IPS-20b (cell line): ENCODE data around the gene WDR86.
A peak's percentile ranks its signal among the peaks of the same experiment; 100 is the strongest.

Experiments used
- H3K27ac ChIP-seq: one replicate; pipeline ENCODE4 v1.5.1; 2013; ENCODE audit warnings: low read length
- H3K27me3 ChIP-seq: 2 replicates; pipeline ENCODE4 v1.6.1; 2013; ENCODE audit warnings: mild to moderate bottlenecking, low read length, inconsistent platforms; ENCODE audit not compliant: insufficient read depth
- H3K36me3 ChIP-seq: 2 replicates; pipeline ENCODE4 v1.6.1; 2013; ENCODE audit warnings: low read depth, mild to moderate bottlenecking, inconsistent platforms, low read length, moderate library complexity; ENCODE audit not compliant: insufficient read depth
- H3K4me1 ChIP-seq: 2 replicates; pipeline ENCODE4 v1.6.1; 2013; ENCODE audit warnings: mild to moderate bottlenecking, control low read depth, inconsistent platforms, low read length, moderate library complexity; ENCODE audit not compliant: insufficient read depth
- H3K4me3 ChIP-seq: 2 replicates; pipeline ENCODE4 v1.5.1; 2013; ENCODE audit warnings: mild to moderate bottlenecking, low read length, inconsistent platforms
- H3K9ac ChIP-seq: 2 replicates; pipeline ENCODE4 v1.6.1; 2013; ENCODE audit warnings: low read depth, mild to moderate bottlenecking, inconsistent platforms, low read length, moderate library complexity
- H3K9me3 ChIP-seq: 2 replicates; pipeline ENCODE4 v1.6.1; 2013; ENCODE audit warnings: mild to moderate bottlenecking, low read depth, low read length, inconsistent platforms; ENCODE audit not compliant: insufficient read depth

WDR86 gene

GRCh38 chr7:151363182-151363581 lies 46.7 kb downstream of the WDR86 start:
- H3K27me3 ChIP-seq, result no peaks in the 10 kb centered on the region
- H3K9me3 ChIP-seq, result no peaks in the 10 kb centered on the region
- no peak overlapping the region for H3K9ac ChIP-seq
- H3K36me3 ChIP-seq, result peaks cover 30% of the 10 kb centered on the region
- H3K27ac ChIP-seq, result no peak overlapping the region
- no peak overlapping the region for H3K4me3 ChIP-seq
- H3K4me1 ChIP-seq, result no peaks in the 10 kb centered on the region; the same call in 1 of the 2 replicates

GRCh38 chr7:151361193-151361959 lies 48.5 kb downstream of the WDR86 start:
- H3K36me3 ChIP-seq, result peaks cover 43% of the 10 kb centered on the region
- H3K27me3 ChIP-seq, result no peaks in the 10 kb centered on the region

GRCh38 chr7:151352512-151352911 lies 57.3 kb downstream of the WDR86 start:
- Histone ChIP-seq H3K4me1 (no peaks in the 10 kb centered on the region), H3K27me3 (no peaks in the 10 kb centered on the region), H3K27ac (no peak overlapping the region), H3K9me3 (no peaks in the 10 kb centered on the region), H3K36me3 (peaks cover 75% of the 10 kb centered on the region), H3K4me3 (no peak overlapping the region), H3K9ac (no peak overlapping the region)

More at GRCh38 chr7:151361193-151361959, 48.5 kb downstream of the WDR86 start:
- Histone ChIP-seq H3K9me3 (no peaks in the 10 kb centered on the region), H3K4me1 (no peaks in the 10 kb centered on the region), H3K4me3 (no peak overlapping the region), H3K9ac (no peak overlapping the region), H3K27ac (no peak overlapping the region)

GRCh38 chr7:151351967-151352366 lies 57.9 kb downstream of the WDR86 start:
- H3K36me3 ChIP-seq, result peaks cover 73% of the 10 kb centered on the region
- H3K27ac ChIP-seq, result no peak overlapping the region
- H3K4me1 ChIP-seq, result no peaks in the 10 kb centered on the region
- H3K9me3 ChIP-seq, result no peaks in the 10 kb centered on the region
- H3K27me3 ChIP-seq, result no peaks in the 10 kb centered on the region
- H3K9ac ChIP-seq, result no peak overlapping the region
- H3K4me3 ChIP-seq, result no peak overlapping the region

- H3K27ac ChIP-seq, result no peak overlapping the region
Observed at GRCh38 chr7:151351027-151351426, 58.8 kb downstream of the WDR86 start.

GRCh38 chr7:151349507-151349853 lies 60.4 kb downstream of the WDR86 start:
- no peak overlapping the region for H3K9ac ChIP-seq
- H3K27me3 ChIP-seq, result no peaks in the 10 kb centered on the region
- H3K9me3 ChIP-seq, result no peaks in the 10 kb centered on the region
- H3K27ac ChIP-seq, result no peak overlapping the region
- H3K36me3 ChIP-seq, result peaks cover 66% of the 10 kb centered on the region
- H3K4me3 ChIP-seq, result no peak overlapping the region
- no peaks in the 10 kb centered on the region for H3K4me1 ChIP-seq

More at GRCh38 chr7:151351027-151351426, 58.8 kb downstream of the WDR86 start:
- no peaks in the 10 kb centered on the region for H3K4me1 ChIP-seq
- peaks cover 72% of the 10 kb centered on the region for H3K36me3 ChIP-seq
- H3K9ac ChIP-seq, result no peak overlapping the region
- H3K4me3 ChIP-seq, result no peak overlapping the region
- no peaks in the 10 kb centered on the region for H3K9me3 ChIP-seq
- H3K27me3 ChIP-seq, result no peaks in the 10 kb centered on the region

- no peak overlapping the region for H3K4me3 ChIP-seq
- H3K36me3 ChIP-seq, result peaks cover 64% of the 10 kb centered on the region
- H3K27ac ChIP-seq, result no peak overlapping the region
Observed at GRCh38 chr7:151348970-151349369, 60.9 kb downstream of the WDR86 start.

GRCh38 chr7:151347200-151347599 lies 62.6 kb downstream of the WDR86 start:
- H3K9ac ChIP-seq, result no peak overlapping the region
- H3K4me1 ChIP-seq, result peaks cover 3% of the 10 kb centered on the region; the same call in 1 of the 2 replicates
- H3K27me3 ChIP-seq, result no peaks in the 10 kb centered on the region
- no peak overlapping the region for H3K27ac ChIP-seq
- H3K9me3 ChIP-seq, result no peaks in the 10 kb centered on the region
- H3K36me3 ChIP-seq, result peaks cover 48% of the 10 kb centered on the region
- H3K4me3 ChIP-seq, result no peak overlapping the region

More at GRCh38 chr7:151348970-151349369, 60.9 kb downstream of the WDR86 start:
- Histone ChIP-seq H3K27me3 (no peaks in the 10 kb centered on the region), H3K4me1 (no peaks in the 10 kb centered on the region), H3K9ac (no peak overlapping the region), H3K9me3 (no peaks in the 10 kb centered on the region)

- Histone ChIP-seq H3K4me1 (peaks cover 3% of the 10 kb centered on the region; the same call in 1 of the 2 replicates), H3K27ac (no peak overlapping the region), H3K4me3 (no peak overlapping the region), H3K27me3 (no peaks in the 10 kb centered on the region), H3K9ac (no peak overlapping the region), H3K36me3 (peaks cover 40% of the 10 kb centered on the region), H3K9me3 (no peaks in the 10 kb centered on the region)
Observed at GRCh38 chr7:151346470-151346769, 63.4 kb downstream of the WDR86 start.

- Histone ChIP-seq H3K9ac (no peak overlapping the region), H3K27me3 (no peaks in the 10 kb centered on the region), H3K9me3 (no peaks in the 10 kb centered on the region), H3K4me1 (peaks cover 3% of the 10 kb centered on the region; the same call in 1 of the 2 replicates), H3K4me3 (no peak overlapping the region), H3K36me3 (peaks cover 35% of the 10 kb centered on the region), H3K27ac (no peak overlapping the region)
Observed at GRCh38 chr7:151345576-151346469, 64.0 kb downstream of the WDR86 start.

GRCh38 chr7:151343516-151343915 lies 66.3 kb downstream of the WDR86 start:
- Histone ChIP-seq H3K4me1 (peaks cover 3% of the 10 kb centered on the region; the same call in 1 of the 2 replicates), H3K4me3 (no peak overlapping the region), H3K9ac (no peak overlapping the region)

GRCh38 chr7:151342811-151343210 lies 67.0 kb downstream of the WDR86 start:
- Histone ChIP-seq H3K9ac (no peak overlapping the region), H3K9me3 (no peaks in the 10 kb centered on the region), H3K4me3 (peak overlapping the region; percentile 99), H3K27ac (no peak overlapping the region), H3K27me3 (no peaks in the 10 kb centered on the region), H3K4me1 (peaks cover 3% of the 10 kb centered on the region; the same call in 1 of the 2 replicates), H3K36me3 (peaks cover 22% of the 10 kb centered on the region)

More at GRCh38 chr7:151343516-151343915, 66.3 kb downstream of the WDR86 start:
- H3K36me3 ChIP-seq, result peaks cover 24% of the 10 kb centered on the region
- H3K27me3 ChIP-seq, result no peaks in the 10 kb centered on the region
- no peaks in the 10 kb centered on the region for H3K9me3 ChIP-seq
- H3K27ac ChIP-seq, result no peak overlapping the region
